T-helper 1 cell (primary cell): Measurements from ENCODE around the gene EPS8.
"Not testable (repeated sequence)": the region's sequence is repeated elsewhere in the genome, so short reads cannot be mapped to it uniquely, and the experiment has no call there.

Source experiments
- DNase-seq, 5 donors: peaks; one replicate each; pipeline ENCODE4 v3.0.0-alpha.2; 2012 to 2020

The EPS8 gene

GRCh38 chr12:15754233-15754632 lies 35.0 kb downstream of the EPS8 start:
- no peak for DNase-seq

- no peak for DNase-seq
These were observed 36.4 kb downstream of the EPS8 start for GRCh38 chr12:15752785-15753184.

GRCh38 chr12:15751741-15752140 lies 37.4 kb downstream of the EPS8 start:
- no peak for DNase-seq

GRCh38 chr12:15749937-15750336 lies 39.3 kb downstream of the EPS8 start:
- no peak for DNase-seq

GRCh38 chr12:15741870-15742269 lies 47.3 kb downstream of the EPS8 start:
- DNase-seq = not testable (repeated sequence)

GRCh38 chr12:15741082-15741481 lies 48.1 kb downstream of the EPS8 start:
- DNase-seq = no peak

GRCh38 chr12:15740389-15740788 lies 48.8 kb downstream of the EPS8 start:
- not testable (repeated sequence) for DNase-seq

GRCh38 chr12:15738438-15739015 lies 50.7 kb downstream of the EPS8 start:
- DNase-seq = no peak

GRCh38 chr12:15735837-15736615 lies 53.2 kb downstream of the EPS8 start:
- DNase-seq = no peak

GRCh38 chr12:15733136-15733535 lies 56.1 kb downstream of the EPS8 start:
- DNase-seq = no peak

- DNase-seq = no peak
These were observed 56.7 kb downstream of the EPS8 start for GRCh38 chr12:15732341-15733061.

GRCh38 chr12:15731940-15732339 lies 57.2 kb downstream of the EPS8 start:
- DNase-seq = no peak

GRCh38 chr12:15729097-15729496 lies 60.1 kb downstream of the EPS8 start:
- no peak for DNase-seq

GRCh38 chr12:15728118-15728598 lies 61.0 kb downstream of the EPS8 start:
- no peak for DNase-seq

- no peak for DNase-seq
These were observed 62.4 kb downstream of the EPS8 start for GRCh38 chr12:15726878-15727150.

GRCh38 chr12:15726027-15726877 lies 62.9 kb downstream of the EPS8 start:
- no peak for DNase-seq

- no peak for DNase-seq
These were observed 66.2 kb downstream of the EPS8 start for GRCh38 chr12:15722951-15723350.

- no peak for DNase-seq
These were observed 67.7 kb downstream of the EPS8 start for GRCh38 chr12:15721316-15722115.

GRCh38 chr12:15720295-15720694 lies 68.9 kb downstream of the EPS8 start:
- no peak for DNase-seq

GRCh38 chr12:15719230-15719629 lies 70.0 kb downstream of the EPS8 start:
- no peak for DNase-seq

GRCh38 chr12:15717940-15718567 lies 71.1 kb downstream of the EPS8 start:
- no peak for DNase-seq

GRCh38 chr12:15716581-15716980 lies 72.6 kb downstream of the EPS8 start:
- DNase-seq = no peak
